ENCODE measurements around the gene LIPC. TPM values are rescaled to one million over a fixed set of nuclear protein-coding genes. Genes with fewer than 3 reads are reported as not detected.

Gene LIPC
- total and polyA plus RNA-seq, 2 of the 4 experiments (the other 2 are of a cell fraction), result 0.07 TPM; not detected in 1

DNA sequence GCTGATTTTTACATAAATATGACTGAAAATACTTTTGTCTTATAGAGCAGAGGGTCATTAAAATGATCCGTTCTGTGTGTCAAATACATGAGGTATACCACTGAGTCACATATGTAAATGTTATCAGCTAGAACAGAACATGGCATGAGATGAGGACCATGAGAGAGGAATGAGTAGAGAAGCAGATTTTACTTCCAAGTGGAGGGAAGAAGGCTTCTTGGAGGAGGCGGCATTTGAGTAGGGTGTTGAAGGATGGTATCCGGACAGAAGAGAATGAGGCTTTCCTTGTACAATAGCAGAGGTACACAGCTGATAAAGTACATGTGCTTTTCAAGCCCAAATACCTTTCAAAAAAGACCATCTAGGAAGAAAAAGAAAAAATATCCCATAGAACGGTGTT lies 4.8 kb downstream of the LIPC start:
- Histone ChIP-seq H3K79me1 (ENCODE audit: low read depth in 1 of 2, low read length in 2 of 2) (no peaks in the 10 kb centered on the region), H2BK20ac (ENCODE audit: low read depth, low read length) (no peak overlapping the region), H3K27me3 (ENCODE audit: control insufficient read depth, insufficient read depth, low read length) (no peaks in the 10 kb centered on the region), H2AK9ac (replicated peaks; ENCODE audit: low read depth, low read length, poor library complexity) (no peak overlapping the region), H3K56ac (ENCODE audit: extremely low read depth, insufficient read depth, low read length) (no peak overlapping the region), H2AFZ (replicated peaks; ENCODE audit: low read length, poor library complexity) (no peak overlapping the region), H3K9me3 (ENCODE audit: control insufficient read depth, insufficient read depth, low read length) (no peaks in the 10 kb centered on the region), H3K4me3 (ENCODE audit: insufficient read depth, low read depth, low read length) (no peak overlapping the region), H4K5ac (ENCODE audit: low read depth, low read length) (no peak overlapping the region), H3K4me1 (ENCODE audit: control insufficient read depth, insufficient read depth, low read length) (peaks cover 20% of the 10 kb centered on the region), H4K8ac (ENCODE audit: low read depth in 2 of 2, low read length in 2 of 2) (no peak overlapping the region), H4K91ac (ENCODE audit: insufficient read depth, low read depth, low read length) (no peak overlapping the region), H3K4ac (ENCODE audit: low read depth, low read length) (no peak overlapping the region), H3K4me2 (ENCODE audit: low read depth, low read length) (no peak overlapping the region), H2BK120ac (ENCODE audit: low read depth, low read length) (no peak overlapping the region), H2BK15ac (ENCODE audit: low read depth, low read length) (no peak overlapping the region), H3K9me1 (ENCODE audit: insufficient read depth, low read length) (peaks cover 11% of the 10 kb centered on the region; the same call in 1 of the 2 replicates), H3K36me3 (ENCODE audit: control insufficient read depth, insufficient read depth, low read length) (no peaks in the 10 kb centered on the region), H3K14ac (replicated peaks; ENCODE audit: low read depth, low read length) (no peak overlapping the region), H2AK5ac (ENCODE audit: low read depth, low read length) (no peak overlapping the region), H4K20me1 (ENCODE audit: insufficient read depth, low read length) (no peaks in the 10 kb centered on the region), H3K18ac (ENCODE audit: low read depth, low read length) (no peak overlapping the region), H2BK5ac (ENCODE audit: low read depth, low read length, poor library complexity, severe bottlenecking) (no peak overlapping the region), H3K9ac (ENCODE audit: low read depth, low read length) (no peak overlapping the region), H3K23ac (ENCODE audit: low read depth, low read length) (no peak overlapping the region), H3K27ac (ENCODE audit: insufficient read depth, low read length) (no peak overlapping the region)
- ChIA-PET POLR2A (ENCODE audit: unreplicated experiment) (no interaction called here), CTCF (interaction anchor here (0.9 kb wide), 1 partner anchor 41 kb away, joined by 3 read pairs; no protein-coding TSS in a partner anchor)
- DNase-seq (no peak), ATAC-seq (ENCODE audit: low read depth) (no peak)
- dilution Hi-C loops (cut with HindIII; ENCODE audit: low sequenced_read_pairs, unreplicated experiment), result no loop called here
- intact Hi-C loops (cut with micrococcal nuclease), result no loop called here
- in situ Hi-C loops (cut with MboI; ENCODE audit: low sequenced_read_pairs), result no loop called here
- WGBS, 2 experiments (ENCODE audit: extremely low coverage in 2 of 2, insufficient read length in 1 of 2), result 100% methylated on average over 1 of the region's 4 CpGs; no CpG with 5 or more reads in 1 of the 2 experiments
- TF ChIP-seq, protein P1, sequence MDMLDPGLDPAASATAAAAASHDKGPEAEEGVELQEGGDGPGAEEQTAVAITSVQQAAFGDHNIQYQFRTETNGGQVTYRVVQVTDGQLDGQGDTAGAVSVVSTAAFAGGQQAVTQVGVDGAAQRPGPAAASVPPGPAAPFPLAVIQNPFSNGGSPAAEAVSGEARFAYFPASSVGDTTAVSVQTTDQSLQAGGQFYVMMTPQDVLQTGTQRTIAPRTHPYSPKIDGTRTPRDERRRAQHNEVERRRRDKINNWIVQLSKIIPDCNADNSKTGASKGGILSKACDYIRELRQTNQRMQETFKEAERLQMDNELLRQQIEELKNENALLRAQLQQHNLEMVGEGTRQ (IDR thresholded peaks at IDR 0.05; ENCODE audit: low read depth, low read length), result no peak
- TF ChIP-seq POLR2A (IDR thresholded peaks at IDR 0.05; ENCODE audit: low read depth, low read length) (no peak), BHLHE40 (IDR thresholded peaks at IDR 0.05; ENCODE audit: low read depth, low read length) (no peak), FOS (IDR thresholded peaks at IDR 0.05; ENCODE audit: low read depth, low read length) (no peak), RAD21 (IDR thresholded peaks at IDR 0.05; ENCODE audit: low read length) (no peak), MAFK (IDR thresholded peaks at IDR 0.05; ENCODE audit: low read depth, low read length) (no peak), RFX5 (IDR thresholded peaks at IDR 0.05; ENCODE audit: low read depth, low read length) (no peak), CEBPB (IDR thresholded peaks at IDR 0.05; ENCODE audit: low read depth, low read length) (no peak), RCOR1 (IDR thresholded peaks at IDR 0.05; ENCODE audit: insufficient replicate concordance, low read length) (no peak), MXI1 (IDR thresholded peaks at IDR 0.05; ENCODE audit: borderline replicate concordance, low read depth, low read length) (no peak), MAZ (IDR thresholded peaks at IDR 0.05; ENCODE audit: borderline replicate concordance, low read depth, low read length) (no peak), SMC3 (IDR thresholded peaks at IDR 0.05; ENCODE audit: low read depth, low read length) (no peak), NFE2L2 (IDR thresholded peaks at IDR 0.05; ENCODE audit: low read depth, low read length) (no peak), CHD1 (IDR thresholded peaks at IDR 0.05; ENCODE audit: low read depth, low read length) (no peak)
- TF ChIP-seq, protein P2, sequence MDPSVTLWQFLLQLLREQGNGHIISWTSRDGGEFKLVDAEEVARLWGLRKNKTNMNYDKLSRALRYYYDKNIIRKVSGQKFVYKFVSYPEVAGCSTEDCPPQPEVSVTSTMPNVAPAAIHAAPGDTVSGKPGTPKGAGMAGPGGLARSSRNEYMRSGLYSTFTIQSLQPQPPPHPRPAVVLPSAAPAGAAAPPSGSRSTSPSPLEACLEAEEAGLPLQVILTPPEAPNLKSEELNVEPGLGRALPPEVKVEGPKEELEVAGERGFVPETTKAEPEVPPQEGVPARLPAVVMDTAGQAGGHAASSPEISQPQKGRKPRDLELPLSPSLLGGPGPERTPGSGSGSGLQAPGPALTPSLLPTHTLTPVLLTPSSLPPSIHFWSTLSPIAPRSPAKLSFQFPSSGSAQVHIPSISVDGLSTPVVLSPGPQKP (IDR thresholded peaks at IDR 0.05; ENCODE audit: borderline replicate concordance, low read depth, low read length), result no peak
- TF ChIP-seq, protein P3, sequence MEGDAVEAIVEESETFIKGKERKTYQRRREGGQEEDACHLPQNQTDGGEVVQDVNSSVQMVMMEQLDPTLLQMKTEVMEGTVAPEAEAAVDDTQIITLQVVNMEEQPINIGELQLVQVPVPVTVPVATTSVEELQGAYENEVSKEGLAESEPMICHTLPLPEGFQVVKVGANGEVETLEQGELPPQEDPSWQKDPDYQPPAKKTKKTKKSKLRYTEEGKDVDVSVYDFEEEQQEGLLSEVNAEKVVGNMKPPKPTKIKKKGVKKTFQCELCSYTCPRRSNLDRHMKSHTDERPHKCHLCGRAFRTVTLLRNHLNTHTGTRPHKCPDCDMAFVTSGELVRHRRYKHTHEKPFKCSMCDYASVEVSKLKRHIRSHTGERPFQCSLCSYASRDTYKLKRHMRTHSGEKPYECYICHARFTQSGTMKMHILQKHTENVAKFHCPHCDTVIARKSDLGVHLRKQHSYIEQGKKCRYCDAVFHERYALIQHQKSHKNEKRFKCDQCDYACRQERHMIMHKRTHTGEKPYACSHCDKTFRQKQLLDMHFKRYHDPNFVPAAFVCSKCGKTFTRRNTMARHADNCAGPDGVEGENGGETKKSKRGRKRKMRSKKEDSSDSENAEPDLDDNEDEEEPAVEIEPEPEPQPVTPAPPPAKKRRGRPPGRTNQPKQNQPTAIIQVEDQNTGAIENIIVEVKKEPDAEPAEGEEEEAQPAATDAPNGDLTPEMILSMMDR (conservative IDR thresholded peaks at IDR 0.05; ENCODE audit: low read depth, low read length), result no peak
- no TSS peak for BruUV-seq (replicated peaks)

Data from IMR-90 (cell line).